GM23248 (cell line): ENCODE results near the gene CENPN. TPM values are rescaled to one million over a fixed set of nuclear protein-coding genes. Genes with fewer than 3 reads are reported as not detected.

ENCODE experiments used
- DNase-seq: peaks from one replicate; pipeline ENCODE4 v3.0.0-alpha.2; 2015
- H2AFZ ChIP-seq: fragments of 200-600 bp; sonication (generic); 2 replicates; pipeline ENCODE4 v1.6.1; 2016; ENCODE audit warnings: antibody characterized with exemption
- H3F3A ChIP-seq: fragments of 200-600 bp; sonication (generic); 2 replicates; pipeline ENCODE4 v1.6.1; 2016; ENCODE audit warnings: mild to moderate bottlenecking, antibody characterized with exemption, mixed run types; ENCODE audit not compliant: insufficient read depth
- H3K27ac ChIP-seq: fragments of 200-600 bp; sonication (generic); 2 replicates; pipeline ENCODE4 v1.5.1; 2016; ENCODE audit warnings: mild to moderate bottlenecking
- H3K27me3 ChIP-seq: fragments of 200-600 bp; sonication (generic); replicated peaks from 2 replicates; pipeline ENCODE4 v1.6.1; 2016; ENCODE audit warnings: mild to moderate bottlenecking; ENCODE audit not compliant: insufficient read depth
- H3K36me3 ChIP-seq: fragments of 200-600 bp; sonication (generic); 2 replicates; pipeline ENCODE4 v1.6.1; 2016; ENCODE audit warnings: low read depth, mild to moderate bottlenecking
- H3K4me1 ChIP-seq: fragments of 200-600 bp; sonication (generic); 2 replicates; pipeline ENCODE4 v1.6.1; 2016; ENCODE audit warnings: mild to moderate bottlenecking; ENCODE audit not compliant: insufficient read depth
- H3K4me2 ChIP-seq: fragments of 200-600 bp; sonication (generic); one replicate; pipeline ENCODE4 v1.6.1; 2016; ENCODE audit warnings: mild to moderate bottlenecking; ENCODE audit not compliant: unreplicated experiment
- H3K4me3 ChIP-seq: fragments of 200-600 bp; sonication (generic); 2 replicates; pipeline ENCODE4 v1.5.1; 2016; ENCODE audit warnings: mild to moderate bottlenecking
- H3K79me2 ChIP-seq: fragments of 200-600 bp; sonication (generic); 2 replicates; pipeline ENCODE4 v1.6.1; 2016; ENCODE audit warnings: mild to moderate bottlenecking; ENCODE audit not compliant: insufficient read depth
- H3K9ac ChIP-seq: fragments of 200-600 bp; sonication (generic); 2 replicates; pipeline ENCODE4 v1.6.1; 2016; ENCODE audit warnings: mild to moderate bottlenecking
- H3K9me2 ChIP-seq: fragments of 200-600 bp; sonication (generic); 2 replicates; pipeline ENCODE4 v1.6.1; 2016; ENCODE audit warnings: mixed run types, mild to moderate bottlenecking, moderate library complexity; ENCODE audit not compliant: insufficient read depth
- H3K9me3 ChIP-seq: fragments of 200-600 bp; sonication (generic); one replicate; pipeline ENCODE4 v1.6.1; 2017; ENCODE audit warnings: low read depth
- H4K20me1 ChIP-seq: fragments of 200-600 bp; sonication (generic); 2 replicates; pipeline ENCODE4 v1.6.0; 2016; ENCODE audit not compliant: insufficient read depth
- EZH2 ChIP-seq: fragments of 200-600 bp; sonication (generic); IDR thresholded peaks from 2 replicates; pipeline ENCODE4 v1.6.1; 2018; ENCODE audit warnings: antibody characterized with exemption, mild to moderate bottlenecking; ENCODE audit not compliant: insufficient read depth, poor library complexity, severe bottlenecking
- EZH2phosphoT487 ChIP-seq: fragments of 200-600 bp; sonication (generic); IDR thresholded peaks from 2 replicates; pipeline ENCODE4 v1.6.1; 2018; ENCODE audit warnings: antibody characterized with exemption, moderate library complexity, mild to moderate bottlenecking, low read depth; ENCODE audit not compliant: insufficient read depth
- WGBS, 2 experiments: methylation state at CpG; one replicate each; pipeline ENCODE4 v1.1.6; 2015 to 2017; ENCODE audit warnings: low lambda C conversion rate in 2 of 2, low coverage in 1 of 2; ENCODE audit errors: missing lambda C conversion rate in 2 of 2; 5-methylcytosine and 5-hydroxymethylcytosine counted together
- in situ Hi-C: fragments of 300-500 bp; cut with MboI; formaldehyde crosslinking; loops from 2 replicates; pipeline ENCODE4 v1.15.0; 2020
- polyA plus RNA-seq: library from polyadenylated mRNA; unstranded; fragments of >200 nt; fragmentation: Nextera tagmentation; extraction: Ambion mirVana; gene quantifications from 2 replicates; pipeline ENCODE4 v1.2.1, GENCODE V29; 2016
- total RNA-seq: library from RNA; depleted of rRNA; stranded (reverse); fragments of >200 nt; shearing (Covaris generic); gene quantifications from 2 replicates; pipeline ENCODE4 v1.2.3, GENCODE V29; 2014

The CENPN gene
- total and polyA plus RNA-seq, 2 experiments from 2014 or later = 29.0 to 29.2 TPM

GRCh38 chr16:81060576-81061306 lies 53.7 kb downstream of the CENPN start:
- Histone ChIP-seq H4K20me1 (no peaks in the 10 kb centered on the region), H2AFZ (no peak overlapping the region), H3K9me2 (no peaks in the 10 kb centered on the region), H3K27me3 (no peaks in the 10 kb centered on the region), H3K4me3 (no peak overlapping the region), H3K27ac (no peak overlapping the region), H3K36me3 (no peaks in the 10 kb centered on the region), H3K4me2 (no peak overlapping the region), H3K4me1 (no peaks in the 10 kb centered on the region), H3K9me3 (no peaks in the 10 kb centered on the region), H3K79me2 (no peaks in the 10 kb centered on the region), H3F3A (no peaks in the 10 kb centered on the region), H3K9ac (no peak overlapping the region)
- WGBS, 2 experiments = 75 to 79% methylated on average over 14 of the region's 14 CpGs
- no peak for DNase-seq
- TF ChIP-seq EZH2 (no peak), EZH2phosphoT487 (no peak)
- in situ Hi-C loops = no loop called here

- H3K4me3 ChIP-seq = no peak overlapping the region
- H3K9me3 ChIP-seq = no peaks in the 10 kb centered on the region
- no peaks in the 10 kb centered on the region for H3K27me3 ChIP-seq
- DNase-seq = no peak
- H3K9ac ChIP-seq = no peak overlapping the region
- TF ChIP-seq EZH2phosphoT487 = no peak
- no peak for TF ChIP-seq EZH2
- H3K4me2 ChIP-seq = no peak overlapping the region
- no peaks in the 10 kb centered on the region for H3K9me2 ChIP-seq
- in situ Hi-C loops = no loop called here
- no peaks in the 10 kb centered on the region for H3F3A ChIP-seq
- H3K4me1 ChIP-seq = no peaks in the 10 kb centered on the region
- no peak overlapping the region for H3K27ac ChIP-seq
- WGBS, 2 experiments = 86 to 88% methylated on average over 10 of the region's 10 CpGs
- H2AFZ ChIP-seq = no peak overlapping the region
- H3K36me3 ChIP-seq = no peaks in the 10 kb centered on the region
- H4K20me1 ChIP-seq = no peaks in the 10 kb centered on the region
- no peaks in the 10 kb centered on the region for H3K79me2 ChIP-seq
These were observed 54.3 kb downstream of the CENPN start for GRCh38 chr16:81061307-81061640.

GRCh38 chr16:81061871-81062608 lies 55.0 kb downstream of the CENPN start:
- no peaks in the 10 kb centered on the region for H3K4me1 ChIP-seq
- no peak for TF ChIP-seq EZH2phosphoT487
- 83 to 84% methylated on average over 10 of the region's 10 CpGs for WGBS, 2 experiments

GRCh38 chr16:81066681-81067080 lies 59.7 kb downstream of the CENPN start:
- in situ Hi-C loops = no loop called here
- Histone ChIP-seq H3F3A (no peaks in the 10 kb centered on the region), H3K9me3 (no peaks in the 10 kb centered on the region), H2AFZ (no peak overlapping the region), H4K20me1 (no peaks in the 10 kb centered on the region), H3K9me2 (no peaks in the 10 kb centered on the region), H3K36me3 (no peaks in the 10 kb centered on the region), H3K79me2 (no peaks in the 10 kb centered on the region), H3K9ac (no peak overlapping the region), H3K4me2 (no peak overlapping the region), H3K27me3 (no peaks in the 10 kb centered on the region), H3K4me1 (no peaks in the 10 kb centered on the region), H3K4me3 (no peak overlapping the region), H3K27ac (no peak overlapping the region)
- no peak for TF ChIP-seq EZH2
- no peak for TF ChIP-seq EZH2phosphoT487
- 67 to 74% methylated on average over 4 of the region's 4 CpGs for WGBS, 2 experiments
- no peak for DNase-seq

More at GRCh38 chr16:81061871-81062608, 55.0 kb downstream of the CENPN start:
- Histone ChIP-seq H3K9ac (no peak overlapping the region), H3K4me3 (no peak overlapping the region), H3K4me2 (no peak overlapping the region), H3K79me2 (no peaks in the 10 kb centered on the region), H3K27ac (no peak overlapping the region), H3K9me3 (no peaks in the 10 kb centered on the region), H3K27me3 (no peaks in the 10 kb centered on the region), H2AFZ (no peak overlapping the region), H3K36me3 (no peaks in the 10 kb centered on the region), H3F3A (no peaks in the 10 kb centered on the region), H3K9me2 (no peaks in the 10 kb centered on the region), H4K20me1 (no peaks in the 10 kb centered on the region)
- in situ Hi-C loops = no loop called here
- no peak for DNase-seq
